ENCODE data around the gene HOXC13. TPM values are rescaled to one million over a fixed set of nuclear protein-coding genes. Genes with fewer than 3 reads are reported as not detected.

The HOXC13 gene
- total RNA-seq, 1 donor from 2014 or later = not detected

DNA sequence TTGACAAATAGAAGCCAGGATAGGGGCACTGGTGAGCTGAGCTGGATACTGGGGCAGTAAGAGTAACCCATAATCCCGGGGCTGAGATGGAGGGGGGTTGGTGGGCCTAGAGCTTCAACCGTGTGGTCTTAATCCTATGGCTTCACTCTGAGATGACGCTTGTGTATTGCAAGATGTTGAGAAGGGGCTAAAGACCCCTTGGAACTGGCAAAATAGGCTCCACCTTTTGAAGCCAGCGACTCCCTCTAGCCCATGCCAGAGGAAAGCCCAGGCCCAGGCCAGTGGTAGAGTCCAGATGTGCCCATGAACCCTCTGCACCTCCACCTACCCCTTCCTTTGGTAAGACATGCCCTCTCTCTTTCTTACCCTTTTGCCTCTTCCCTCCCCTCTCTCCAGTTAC, 20.7 kb downstream of the HOXC13 start:
- no peak for DNase-seq (ENCODE audit: low read depth)
- Mint-ChIP-seq H3K27me3 (ENCODE audit: low read depth, unreplicated experiment) (peaks cover 81% of the 10 kb centered on the region), H3K4me1 (ENCODE audit: low read depth, unreplicated experiment) (no peaks in the 10 kb centered on the region), H3K27ac (ENCODE audit: unreplicated experiment) (no peak overlapping the region), H3K9me3 (ENCODE audit: unreplicated experiment) (peaks cover 30% of the 10 kb centered on the region), H3K36me3 (ENCODE audit: low read depth, unreplicated experiment) (peaks cover 4% of the 10 kb centered on the region), H3K4me3 (ENCODE audit: unreplicated experiment) (no peak overlapping the region)
- Histone ChIP-seq H3K4me3 (ENCODE audit: insufficient read depth, low read depth, low read length) (no peak overlapping the region), H3K79me2 (ENCODE audit: insufficient read depth, low read length) (no peaks in the 10 kb centered on the region), H2AFZ (ENCODE audit: low read depth, low read length) (no peak overlapping the region), H3K4me1 (ENCODE audit: insufficient read depth, low read length) (no peaks in the 10 kb centered on the region), H3K36me3 (ENCODE audit: insufficient read depth, low read length) (no peaks in the 10 kb centered on the region), H3K27me3 (ENCODE audit: insufficient read depth, low read length) (peaks cover 91% of the 10 kb centered on the region), H4K20me1 (ENCODE audit: insufficient read depth, low read length) (no peaks in the 10 kb centered on the region), H3K4me2 (ENCODE audit: low read length) (no peak overlapping the region), H3K9me3 (ENCODE audit: insufficient read depth, low read depth, low read length) (peaks cover 7% of the 10 kb centered on the region), H3K27ac (ENCODE audit: low read depth, low read length) (no peak overlapping the region), H3K9ac (ENCODE audit: low read length) (no peak overlapping the region)
- TF ChIP-seq, protein P1, sequence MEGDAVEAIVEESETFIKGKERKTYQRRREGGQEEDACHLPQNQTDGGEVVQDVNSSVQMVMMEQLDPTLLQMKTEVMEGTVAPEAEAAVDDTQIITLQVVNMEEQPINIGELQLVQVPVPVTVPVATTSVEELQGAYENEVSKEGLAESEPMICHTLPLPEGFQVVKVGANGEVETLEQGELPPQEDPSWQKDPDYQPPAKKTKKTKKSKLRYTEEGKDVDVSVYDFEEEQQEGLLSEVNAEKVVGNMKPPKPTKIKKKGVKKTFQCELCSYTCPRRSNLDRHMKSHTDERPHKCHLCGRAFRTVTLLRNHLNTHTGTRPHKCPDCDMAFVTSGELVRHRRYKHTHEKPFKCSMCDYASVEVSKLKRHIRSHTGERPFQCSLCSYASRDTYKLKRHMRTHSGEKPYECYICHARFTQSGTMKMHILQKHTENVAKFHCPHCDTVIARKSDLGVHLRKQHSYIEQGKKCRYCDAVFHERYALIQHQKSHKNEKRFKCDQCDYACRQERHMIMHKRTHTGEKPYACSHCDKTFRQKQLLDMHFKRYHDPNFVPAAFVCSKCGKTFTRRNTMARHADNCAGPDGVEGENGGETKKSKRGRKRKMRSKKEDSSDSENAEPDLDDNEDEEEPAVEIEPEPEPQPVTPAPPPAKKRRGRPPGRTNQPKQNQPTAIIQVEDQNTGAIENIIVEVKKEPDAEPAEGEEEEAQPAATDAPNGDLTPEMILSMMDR (IDR thresholded peaks at IDR 0.05; ENCODE audit: insufficient read depth, low read depth, low read length) = no peak
- TF ChIP-seq EZH2 (IDR thresholded peaks at IDR 0.05; ENCODE audit: insufficient read depth, low read length) = no peak
- FAIRE-seq = no peak

DNA sequence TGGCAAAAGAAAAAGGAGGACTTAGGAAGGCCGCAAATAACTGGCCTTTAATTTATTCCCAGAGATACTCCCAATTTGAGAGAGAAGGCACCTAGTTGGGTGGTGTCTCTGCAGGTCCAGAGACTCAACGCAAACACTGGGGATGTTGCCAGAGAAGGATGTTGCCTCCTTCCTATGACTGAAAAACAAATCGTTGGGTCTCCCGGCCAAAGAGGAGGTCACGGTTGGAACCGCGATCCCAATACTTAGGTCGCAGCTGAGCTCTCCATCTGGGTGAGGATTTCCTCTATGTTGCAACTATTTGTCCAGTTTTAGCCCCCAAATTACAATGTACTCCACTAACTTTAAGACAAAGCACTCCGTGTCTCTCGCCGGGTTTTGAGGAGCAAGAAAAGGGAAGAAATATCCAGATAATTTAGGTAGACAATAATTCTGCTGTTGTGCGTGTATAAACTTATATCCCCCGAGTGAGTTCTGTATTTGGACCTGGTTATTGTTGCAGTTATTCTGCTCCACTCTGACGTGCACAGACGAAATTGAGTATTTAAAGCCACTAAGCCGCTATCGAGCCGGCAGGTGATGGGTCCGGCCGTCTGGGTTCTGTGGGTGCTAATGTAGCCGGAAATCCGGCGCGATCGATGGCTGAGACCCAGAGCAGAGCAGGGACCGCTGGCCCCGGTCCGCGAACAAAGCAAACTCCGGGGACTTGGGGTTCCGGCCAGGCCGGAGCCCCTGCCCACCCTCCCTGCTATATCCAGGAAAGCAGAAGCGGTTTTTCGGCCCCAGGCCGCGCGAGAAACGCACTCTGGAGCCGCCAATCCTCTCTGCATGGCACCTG, 21.8 kb downstream of the HOXC13 start:
- Histone ChIP-seq H4K20me1 (ENCODE audit: insufficient read depth, low read length) (no peaks in the 10 kb centered on the region), H2AFZ (ENCODE audit: low read depth, low read length) (no peak overlapping the region), H3K4me3 (ENCODE audit: insufficient read depth, low read depth, low read length) (no peak overlapping the region)

More for the DNA sequence above, 21.8 kb downstream of the HOXC13 start:
- Histone ChIP-seq H3K9me3 (ENCODE audit: insufficient read depth, low read depth, low read length) (peaks cover 7% of the 10 kb centered on the region), H3K79me2 (ENCODE audit: insufficient read depth, low read length) (no peaks in the 10 kb centered on the region), H3K27ac (ENCODE audit: low read depth, low read length) (no peak overlapping the region), H3K4me1 (ENCODE audit: insufficient read depth, low read length) (no peaks in the 10 kb centered on the region), H3K27me3 (ENCODE audit: insufficient read depth, low read length) (peaks cover 93% of the 10 kb centered on the region), H3K9ac (ENCODE audit: low read length) (no peak overlapping the region), H3K4me2 (ENCODE audit: low read length) (no peak overlapping the region), H3K36me3 (ENCODE audit: insufficient read depth, low read length) (no peaks in the 10 kb centered on the region)
- Mint-ChIP-seq H3K9me3 (ENCODE audit: unreplicated experiment) (peaks cover 31% of the 10 kb centered on the region), H3K27me3 (ENCODE audit: low read depth, unreplicated experiment) (peaks cover 89% of the 10 kb centered on the region), H3K4me1 (ENCODE audit: low read depth, unreplicated experiment) (no peaks in the 10 kb centered on the region), H3K27ac (ENCODE audit: unreplicated experiment) (no peak overlapping the region), H3K36me3 (ENCODE audit: low read depth, unreplicated experiment) (peaks cover 4% of the 10 kb centered on the region), H3K4me3 (ENCODE audit: unreplicated experiment) (no peak overlapping the region)
- no peak for TF ChIP-seq EZH2 (IDR thresholded peaks at IDR 0.05; ENCODE audit: insufficient read depth, low read length)
- TF ChIP-seq, protein P1 (IDR thresholded peaks at IDR 0.05; ENCODE audit: insufficient read depth, low read depth, low read length) = no peak
- no peak for DNase-seq (ENCODE audit: low read depth)
- no peak for FAIRE-seq
